Prostate gland (tissue), 2 donors: ENCODE data around the gene AVPR1A. TPM values are rescaled to one million over a fixed set of nuclear protein-coding genes. Genes with fewer than 3 reads are reported as not detected.

Experiments
- DNase-seq: peaks from one replicate; pipeline ENCODE4 v3.0.0-alpha.2; 2019; ENCODE audit warnings: low spot score
- H3K27ac ChIP-seq, 2 donors: fragments of 200-600 bp; sonication (generic); 2 replicates each; pipeline ENCODE4 v1.5.1; 2017 to 2019
- H3K27me3 ChIP-seq: fragments of 200-600 bp; sonication (generic); replicated peaks from 2 replicates; pipeline ENCODE4 v1.5.1; 2019; ENCODE audit not compliant: insufficient read depth
- H3K36me3 ChIP-seq, 2 donors: fragments of 200-600 bp; sonication (generic); 1 replicate in 1 of 2; 2 replicates in 1 of 2; pipeline versions ENCODE4 v1.5.1 to v1.8.1; 2017 to 2019
- H3K4me1 ChIP-seq: fragments of 200-600 bp; sonication (generic); replicated peaks from 2 replicates; pipeline ENCODE4 v1.5.1; 2019
- H3K4me3 ChIP-seq, 2 donors: fragments of 200-600 bp; sonication (generic); 2 replicates each; pipeline ENCODE4 v1.5.1; 2017 to 2019
- H3K9me3 ChIP-seq: fragments of 200-600 bp; sonication (generic); 2 replicates; pipeline ENCODE4 v1.5.1; 2017
- POLR2A ChIP-seq: fragments of 450-650 bp; IDR thresholded peaks from one replicate; pipeline ENCODE4 v1.6.1; 2016; ENCODE audit warnings: antibody characterized with exemption, mild to moderate bottlenecking
- POLR2AphosphoS5 ChIP-seq: sonication (generic); formaldehyde crosslinking; IDR thresholded peaks from one replicate; pipeline ENCODE4 v1.6.1; 2017; ENCODE audit warnings: antibody characterized with exemption
- WGBS: methylation state at CpG from one replicate; pipeline ENCODE4 v1.1.5; 2018; 5-methylcytosine and 5-hydroxymethylcytosine counted together
- intact Hi-C: fragments of 100-400 bp; cut with DNase I; formaldehyde crosslinking; loops from one replicate; pipeline ENCODE4 v1.14.2; 2022
- total RNA-seq, 2 donors: library from RNA; depleted of rRNA; stranded (reverse); fragments of >200 nt; gene quantifications; one replicate each; pipeline ENCODE4 v1.1.0, GENCODE V29; 2016
- TF ChIP-seq, protein P1 (sequence below), 4 experiments: fragments of 200-600 bp in 2 of 4; fragments of 450-650 bp in 2 of 4; sonication (generic) in 2 of 4; IDR thresholded peaks; 1 replicate in 3 of 4; 2 replicates in 1 of 4; pipeline ENCODE4 v1.5.1; 2016 to 2019; ENCODE audit warnings: antibody characterized with exemption in 4 of 4, mild to moderate bottlenecking in 2 of 4, moderate library complexity in 2 of 4

AVPR1A gene
- total RNA-seq, 2 donors from 2014 or later = 0.91 to 6.2 TPM

DNA sequence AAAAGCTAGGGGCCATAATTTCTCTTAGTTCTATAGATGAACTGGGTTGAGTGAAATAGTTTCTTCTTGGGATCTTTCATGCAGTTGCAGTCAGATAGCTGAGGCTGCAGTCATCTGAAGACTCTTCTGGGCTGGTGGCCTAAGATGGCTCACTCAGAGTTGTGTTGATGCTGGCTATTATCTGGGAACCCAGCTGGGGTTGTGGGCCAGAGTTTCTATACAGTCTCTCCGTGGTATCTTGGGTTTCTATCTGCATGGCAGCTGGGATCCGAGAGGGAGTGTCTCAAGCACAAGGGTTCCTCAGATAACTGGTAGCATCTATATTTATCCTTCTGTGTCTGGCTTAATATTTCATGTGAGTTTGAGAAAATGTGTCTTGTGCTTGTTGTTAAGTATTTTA is 21.1 kb downstream of the AVPR1A start:
- 67% methylated on average over 2 of the region's 2 CpGs for WGBS
- no peak overlapping the region for H3K4me3 ChIP-seq

DNA sequence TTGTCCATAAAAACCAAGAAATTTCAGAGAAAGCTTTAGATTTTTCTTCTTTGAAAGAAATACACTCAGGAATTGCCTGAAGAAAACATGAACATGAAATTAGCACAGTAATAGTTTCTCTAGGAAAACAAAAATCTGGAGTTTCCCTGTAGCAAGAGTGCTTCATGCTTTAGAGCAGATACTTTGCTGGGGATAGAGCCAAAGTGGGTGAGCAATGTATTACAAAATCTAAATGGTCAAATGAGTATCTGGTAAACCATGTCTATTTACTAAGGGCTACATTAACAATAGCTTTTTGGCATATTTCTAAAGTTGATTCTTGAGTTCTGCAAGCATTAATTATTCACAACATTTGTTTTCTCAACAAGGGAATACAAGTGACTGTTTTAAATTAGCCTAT is 26.2 kb downstream of the AVPR1A start:
- intact Hi-C loops = no loop called here
- no peaks in the 10 kb centered on the region for H3K4me1 ChIP-seq
- H3K27ac ChIP-seq = no peak overlapping the region
- no peak for DNase-seq
- no peak overlapping the region for H3K4me3 ChIP-seq
- no peaks in the 10 kb centered on the region for H3K9me3 ChIP-seq
- TF ChIP-seq POLR2AphosphoS5 (no peak), POLR2A (no peak)
- TF ChIP-seq, protein P1, sequence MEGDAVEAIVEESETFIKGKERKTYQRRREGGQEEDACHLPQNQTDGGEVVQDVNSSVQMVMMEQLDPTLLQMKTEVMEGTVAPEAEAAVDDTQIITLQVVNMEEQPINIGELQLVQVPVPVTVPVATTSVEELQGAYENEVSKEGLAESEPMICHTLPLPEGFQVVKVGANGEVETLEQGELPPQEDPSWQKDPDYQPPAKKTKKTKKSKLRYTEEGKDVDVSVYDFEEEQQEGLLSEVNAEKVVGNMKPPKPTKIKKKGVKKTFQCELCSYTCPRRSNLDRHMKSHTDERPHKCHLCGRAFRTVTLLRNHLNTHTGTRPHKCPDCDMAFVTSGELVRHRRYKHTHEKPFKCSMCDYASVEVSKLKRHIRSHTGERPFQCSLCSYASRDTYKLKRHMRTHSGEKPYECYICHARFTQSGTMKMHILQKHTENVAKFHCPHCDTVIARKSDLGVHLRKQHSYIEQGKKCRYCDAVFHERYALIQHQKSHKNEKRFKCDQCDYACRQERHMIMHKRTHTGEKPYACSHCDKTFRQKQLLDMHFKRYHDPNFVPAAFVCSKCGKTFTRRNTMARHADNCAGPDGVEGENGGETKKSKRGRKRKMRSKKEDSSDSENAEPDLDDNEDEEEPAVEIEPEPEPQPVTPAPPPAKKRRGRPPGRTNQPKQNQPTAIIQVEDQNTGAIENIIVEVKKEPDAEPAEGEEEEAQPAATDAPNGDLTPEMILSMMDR (IDR thresholded peaks at IDR 0.05) = no peak
- no peaks in the 10 kb centered on the region for H3K27me3 ChIP-seq
- H3K36me3 ChIP-seq = no peaks in the 10 kb centered on the region

More for the DNA sequence above, 21.1 kb downstream of the AVPR1A start:
- intact Hi-C loops = no loop called here
- no peaks in the 10 kb centered on the region for H3K4me1 ChIP-seq
- H3K9me3 ChIP-seq = no peaks in the 10 kb centered on the region
- TF ChIP-seq, protein P1 (IDR thresholded peaks at IDR 0.05) = no peak
- TF ChIP-seq POLR2AphosphoS5 = no peak
- no peak for TF ChIP-seq POLR2A
- no peaks in the 10 kb centered on the region for H3K36me3 ChIP-seq
- no peak for DNase-seq
- H3K27ac ChIP-seq = no peak overlapping the region
- no peaks in the 10 kb centered on the region for H3K27me3 ChIP-seq

DNA sequence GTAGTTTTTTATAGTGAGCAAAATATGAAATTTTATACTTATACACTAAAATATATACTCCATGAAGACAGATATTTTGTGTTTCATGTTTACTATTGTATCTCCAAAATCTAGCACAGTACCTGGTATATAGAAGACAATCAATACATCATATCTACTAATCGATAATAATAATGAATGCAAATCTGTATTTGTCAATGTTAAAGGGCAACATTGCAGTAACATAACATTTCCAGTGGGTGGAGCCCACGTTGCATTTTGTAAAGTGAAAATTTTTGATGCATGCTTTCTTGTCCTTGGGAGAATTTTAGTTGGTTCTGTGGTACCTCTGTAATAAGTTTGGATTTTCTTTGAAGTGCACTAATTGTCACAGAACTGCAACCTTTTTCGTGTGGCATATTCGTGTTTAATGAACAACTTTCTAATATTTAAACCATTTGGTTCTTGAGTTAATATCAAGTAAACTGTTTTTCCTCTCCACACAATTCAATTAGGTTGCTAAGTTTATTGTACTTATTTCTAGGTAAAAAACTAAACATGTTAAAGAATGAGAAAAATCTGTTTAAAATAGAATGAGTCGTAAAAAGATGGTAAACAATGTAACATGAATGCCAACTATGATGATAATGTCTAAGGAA is 47.4 kb downstream of the AVPR1A start:
- 10% methylated on average over 5 of the region's 5 CpGs for WGBS
- TF ChIP-seq, protein P1 (IDR thresholded peaks at IDR 0.05) = peak in 3 of 4 experiments; percentile 50 to 65 (median 58)
- TF ChIP-seq POLR2A (no peak), POLR2AphosphoS5 (no peak)
- no peaks in the 10 kb centered on the region for H3K36me3 ChIP-seq
- intact Hi-C loops = no loop called here
- no peaks in the 10 kb centered on the region for H3K4me1 ChIP-seq
- H3K4me3 ChIP-seq = no peak overlapping the region
- DNase-seq = no peak
- H3K27ac ChIP-seq = no peak overlapping the region
- H3K27me3 ChIP-seq = no peaks in the 10 kb centered on the region
- H3K9me3 ChIP-seq = no peaks in the 10 kb centered on the region

DNA sequence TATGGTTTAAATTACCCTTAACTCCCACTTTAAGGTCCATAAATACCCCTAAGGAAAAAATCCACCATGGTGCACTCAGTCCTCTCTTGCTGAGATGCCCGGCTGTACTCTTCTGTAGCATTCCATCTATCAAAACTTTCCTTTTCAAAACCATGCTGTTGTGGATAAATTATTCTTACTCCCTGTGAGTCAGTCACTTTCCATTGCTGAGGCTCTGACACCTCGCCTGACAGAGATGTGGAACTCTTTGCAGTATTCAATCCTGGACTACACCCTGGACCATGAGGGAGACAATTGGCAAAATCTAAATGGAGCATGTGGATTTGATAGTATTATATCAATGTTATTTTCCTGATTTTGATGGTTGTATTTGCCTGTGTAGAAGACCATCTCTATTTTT is 49.1 kb downstream of the AVPR1A start:
- intact Hi-C loops = no loop called here
- H3K27me3 ChIP-seq = no peaks in the 10 kb centered on the region
- no peak overlapping the region for H3K4me3 ChIP-seq
- TF ChIP-seq POLR2A (no peak), POLR2AphosphoS5 (no peak)
- TF ChIP-seq, protein P1 (IDR thresholded peaks at IDR 0.05) = no peak
- H3K4me1 ChIP-seq = no peaks in the 10 kb centered on the region
- H3K36me3 ChIP-seq = no peaks in the 10 kb centered on the region
- H3K27ac ChIP-seq = no peak overlapping the region
- 80% methylated on average over 2 of the region's 2 CpGs for WGBS
- no peaks in the 10 kb centered on the region for H3K9me3 ChIP-seq
- DNase-seq = no peak

DNA sequence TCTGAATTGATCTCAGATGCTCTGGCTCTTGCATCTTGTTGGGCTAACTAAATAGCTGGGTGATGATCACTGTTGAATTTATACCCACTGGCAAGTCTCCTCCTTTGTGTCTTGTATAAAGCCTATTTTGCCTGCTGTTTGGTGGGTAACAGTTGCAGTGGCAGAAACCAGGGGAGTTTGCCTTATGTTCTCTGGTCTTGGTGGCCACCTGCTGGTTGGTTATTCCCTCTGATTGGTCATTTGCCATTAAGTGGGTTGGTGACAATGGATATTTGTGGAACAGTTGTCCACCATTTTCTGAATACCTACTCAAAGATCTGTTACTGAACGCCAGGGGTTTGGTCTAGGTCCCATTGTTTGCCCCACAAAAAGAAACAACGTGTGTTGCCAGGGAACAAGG is 52.1 kb downstream of the AVPR1A start:
- WGBS = 47% methylated on average over 2 of the region's 2 CpGs
- no peaks in the 10 kb centered on the region for H3K27me3 ChIP-seq
- H3K36me3 ChIP-seq = no peaks in the 10 kb centered on the region
- no peak for DNase-seq
- TF ChIP-seq POLR2A (no peak), POLR2AphosphoS5 (no peak)
- TF ChIP-seq, protein P1 (IDR thresholded peaks at IDR 0.05) = no peak
- no peak overlapping the region for H3K27ac ChIP-seq
- no peak overlapping the region for H3K4me3 ChIP-seq
- no peaks in the 10 kb centered on the region for H3K9me3 ChIP-seq
- H3K4me1 ChIP-seq = no peaks in the 10 kb centered on the region
- intact Hi-C loops = no loop called here
